NCI-H510A treated with DMSO at 0.1 percent for 48 hours (cell line): ENCODE measurements around the gene ZPLD1.
A peak's percentile ranks its signal among the peaks of the same experiment; 100 is the strongest.

Experiments used
- DNase-seq: peaks from one replicate; lab custom pipeline; 2025; lab: John Stamatoyannopoulos, UW

ZPLD1 gene

GRCh38 chr3:102470066-102470465 lies 35.3 kb downstream of the ZPLD1 start:
- DNase-seq: no peak

GRCh38 chr3:102471001-102471400 lies 36.2 kb downstream of the ZPLD1 start:
- no peak for DNase-seq

GRCh38 chr3:102471491-102471890 lies 36.7 kb downstream of the ZPLD1 start:
- no peak for DNase-seq

GRCh38 chr3:102473648-102474047 lies 38.8 kb downstream of the ZPLD1 start:
- no peak for DNase-seq

GRCh38 chr3:102474207-102474606 lies 39.4 kb downstream of the ZPLD1 start:
- no peak for DNase-seq

GRCh38 chr3:102476198-102476597 lies 41.4 kb downstream of the ZPLD1 start:
- no peak for DNase-seq

GRCh38 chr3:102478160-102478559 lies 43.3 kb downstream of the ZPLD1 start:
- DNase-seq: no peak

- DNase-seq: no peak
These were observed 45.3 kb downstream of the ZPLD1 start for GRCh38 chr3:102480139-102480538.

- DNase-seq: no peak
These were observed 46.2 kb downstream of the ZPLD1 start for GRCh38 chr3:102481050-102481449.

GRCh38 chr3:102483556-102483955 lies 48.7 kb downstream of the ZPLD1 start:
- no peak for DNase-seq

- DNase-seq: no peak
These were observed 49.5 kb downstream of the ZPLD1 start for GRCh38 chr3:102484363-102484762.

GRCh38 chr3:102485701-102486100 lies 50.9 kb downstream of the ZPLD1 start:
- no peak for DNase-seq

- no peak for DNase-seq
These were observed 53.5 kb downstream of the ZPLD1 start for GRCh38 chr3:102488331-102488730.

GRCh38 chr3:102492300-102492699 lies 57.5 kb downstream of the ZPLD1 start:
- no peak for DNase-seq

GRCh38 chr3:102497571-102497970 lies 62.8 kb downstream of the ZPLD1 start:
- DNase-seq: no peak

- no peak for DNase-seq
These were observed 70.7 kb downstream of the ZPLD1 start for GRCh38 chr3:102505542-102505941.

- peak; percentile 3 for DNase-seq
These were observed 75.8 kb downstream of the ZPLD1 start for GRCh38 chr3:102510663-102511062.

- DNase-seq: no peak
These were observed 76.4 kb downstream of the ZPLD1 start for GRCh38 chr3:102511168-102511567.

GRCh38 chr3:102511639-102512038 lies 76.8 kb downstream of the ZPLD1 start:
- no peak for DNase-seq

- no peak for DNase-seq
These were observed 78.1 kb downstream of the ZPLD1 start for GRCh38 chr3:102512734-102513504.

- DNase-seq: no peak
These were observed 79.4 kb downstream of the ZPLD1 start for GRCh38 chr3:102514241-102514640.

- no peak for DNase-seq
These were observed 86.4 kb downstream of the ZPLD1 start for GRCh38 chr3:102521246-102521645.

- no peak for DNase-seq
These were observed 90.8 kb downstream of the ZPLD1 start for GRCh38 chr3:102525624-102526023.

- DNase-seq: no peak
These were observed 92.0 kb downstream of the ZPLD1 start for GRCh38 chr3:102526865-102527264.
